SK-N-SH (cell line): ENCODE data around the gene PCNX2. TPM values are rescaled to one million over a fixed set of nuclear protein-coding genes. Genes with fewer than 3 reads are reported as not detected.

ENCODE experiments used
- CTCF ChIA-PET: fragments of 300-600, 350-600 bp; formaldehyde crosslinking; extraction: SDS; loops from one replicate; lab custom pipeline; 2021; lab: Yijun Ruan, JAX
- POLR2A ChIA-PET: fragments of 350-600 bp; sonication (Branson Sonifier 250); formaldehyde crosslinking; extraction: SDS; loops from one replicate; lab custom pipeline; 2020; ENCODE audit warnings: antibody characterized with exemption, inconsistent platforms; lab: Yijun Ruan, JAX
- DNase-seq: peaks from one replicate; pipeline ENCODE4 v3.0.0; 2012
- H2AFZ ChIP-seq: fragments of 200-600 bp; sonication (generic); 2 replicates; pipeline ENCODE4 v1.8.1; 2016; ENCODE audit warnings: antibody characterized with exemption, mild to moderate bottlenecking, low read depth
- H3F3A ChIP-seq: fragments of 200-600 bp; sonication (generic); replicated peaks from 2 replicates; pipeline ENCODE3; 2016; ENCODE audit warnings: antibody characterized with exemption, mild to moderate bottlenecking; ENCODE audit not compliant: insufficient read depth
- H3K27ac ChIP-seq, 2 experiments: fragments of 200-500 bp in 1 of 2; fragments of 200-600 bp in 1 of 2; sonication (Bioruptor generic) in 1 of 2; sonication (generic), shearing (Covaris generic) in 1 of 2; 2 replicates each; pipeline versions ENCODE4 v1.5.1 to v1.6.1; 2014 to 2016; ENCODE audit warnings: low read depth in 2 of 2, inconsistent platforms in 1 of 2, low read length in 1 of 2, mild to moderate bottlenecking in 1 of 2, mixed read lengths in 1 of 2
- H3K27me3 ChIP-seq: fragments of 200-600 bp; sonication (generic), shearing (Covaris generic); 2 replicates; pipeline ENCODE4 v1.6.1; 2016; ENCODE audit warnings: mixed run types; ENCODE audit not compliant: insufficient read depth
- H3K36me3 ChIP-seq, 2 experiments: fragments of 200-500 bp in 1 of 2; fragments of 200-600 bp in 1 of 2; sonication (Bioruptor generic) in 1 of 2; sonication (generic) in 1 of 2; replicated peaks in 1 of 2; 2 replicates each; pipeline versions ENCODE3 to v1.5.1; 2014 to 2016; ENCODE audit warnings: low read length in 1 of 2, mild to moderate bottlenecking in 1 of 2; ENCODE audit not compliant: insufficient read depth in 2 of 2, control insufficient read depth in 1 of 2
- H3K4me1 ChIP-seq, 2 experiments: fragments of 200-500 bp in 1 of 2; fragments of 200-600 bp in 1 of 2; sonication (Bioruptor generic) in 1 of 2; sonication (generic), shearing (Covaris generic) in 1 of 2; 2 replicates each; pipeline versions ENCODE4 v1.5.1 to v1.6.1; 2014 to 2016; ENCODE audit warnings: low read depth in 1 of 2, low read length in 1 of 2, mixed run types in 1 of 2; ENCODE audit not compliant: insufficient read depth in 2 of 2, control insufficient read depth in 1 of 2
- H3K4me2 ChIP-seq: fragments of 200-600 bp; sonication (generic), shearing (Covaris generic); 2 replicates; pipeline ENCODE4 v1.6.1; 2017; ENCODE audit warnings: mixed run types
- H3K4me3 ChIP-seq, 2 experiments: fragments of 200-500 bp in 1 of 2; fragments of 200-600 bp in 1 of 2; sonication (Bioruptor generic) in 1 of 2; sonication (generic), shearing (Covaris generic) in 1 of 2; 2 replicates each; pipeline versions ENCODE4 v1.5.1 to v1.8.1; 2014 to 2016; ENCODE audit warnings: low read depth in 2 of 2, inconsistent platforms in 1 of 2, low read length in 1 of 2, mild to moderate bottlenecking in 1 of 2, mixed read lengths in 1 of 2, moderate library complexity in 1 of 2
- H3K79me2 ChIP-seq: fragments of 200-600 bp; sonication (generic); 2 replicates; pipeline ENCODE4 v1.8.1; 2017; ENCODE audit warnings: mild to moderate bottlenecking; ENCODE audit not compliant: insufficient read depth
- H3K9ac ChIP-seq: fragments of 200-600 bp; sonication (generic); 2 replicates; pipeline ENCODE4 v1.6.1; 2017; ENCODE audit warnings: mixed run types
- H3K9me2 ChIP-seq: fragments of 200-600 bp; sonication (generic); 2 replicates; pipeline ENCODE4 v1.6.1; 2017; ENCODE audit warnings: mixed run types
- H3K9me3 ChIP-seq: fragments of 200-600 bp; sonication (generic); 2 replicates; pipeline ENCODE4 v1.6.1; 2017; ENCODE audit warnings: mixed run types, mild to moderate bottlenecking, moderate library complexity
- H4K20me1 ChIP-seq: fragments of 200-600 bp; sonication (generic); 2 replicates; pipeline ENCODE4 v1.6.1; 2017; ENCODE audit warnings: mild to moderate bottlenecking, mixed run types; ENCODE audit not compliant: insufficient read depth
- ELF1 ChIP-seq: IDR thresholded peaks from 2 replicates; pipeline ENCODE4 v1.4.0; 2012
- FOSL2 ChIP-seq: IDR thresholded peaks from 2 replicates; pipeline ENCODE4 v1.4.0; 2012; ENCODE audit warnings: low read depth, mild to moderate bottlenecking, moderate library complexity, borderline replicate concordance
- FOXJ3 ChIP-seq: sonication (generic); formaldehyde crosslinking; IDR thresholded peaks from 2 replicates; pipeline ENCODE4 v1.5.1; 2020; ENCODE audit warnings: mild to moderate bottlenecking, missing genetic modification reagents
- GABPA ChIP-seq: IDR thresholded peaks from 2 replicates; pipeline ENCODE4 v1.4.0; 2012; ENCODE audit warnings: low read depth, mild to moderate bottlenecking
- JUND ChIP-seq: IDR thresholded peaks from 2 replicates; pipeline ENCODE4 v1.4.0; 2012
- NFIC ChIP-seq: IDR thresholded peaks from 2 replicates; pipeline ENCODE4 v1.4.0; 2012; ENCODE audit warnings: borderline replicate concordance
- REST ChIP-seq: IDR thresholded peaks from 2 replicates; pipeline ENCODE4 v1.6.1; 2012; ENCODE audit warnings: mild to moderate bottlenecking, low read depth, low read length, moderate library complexity
- RFX5 ChIP-seq: IDR thresholded peaks from 2 replicates; pipeline ENCODE4 v1.6.1; 2012; ENCODE audit warnings: mild to moderate bottlenecking, improper control_type of control experiment, low read length
- RXRA ChIP-seq: IDR thresholded peaks from 2 replicates; pipeline ENCODE4 v1.4.0; 2012; ENCODE audit warnings: low read depth, mild to moderate bottlenecking, borderline replicate concordance
- SMC3 ChIP-seq: IDR thresholded peaks from 2 replicates; pipeline ENCODE4 v1.6.1; 2012; ENCODE audit warnings: low read depth, low read length, improper control_type of control experiment
- TAF1 ChIP-seq: IDR thresholded peaks from 2 replicates; pipeline ENCODE4 v1.6.1; 2012; ENCODE audit warnings: low read depth, mild to moderate bottlenecking, low read length, moderate library complexity, borderline replicate concordance
- TCF12 ChIP-seq: IDR thresholded peaks from 2 replicates; pipeline ENCODE4 v1.4.0; 2012
- TEAD4 ChIP-seq: IDR thresholded peaks from 2 replicates; pipeline ENCODE4 v1.4.0; 2012; ENCODE audit warnings: mild to moderate bottlenecking, borderline replicate concordance; ENCODE audit not compliant: insufficient read depth
- USF2 ChIP-seq: fragments of 150-350 bp; IDR thresholded peaks from 2 replicates; pipeline ENCODE4 v1.6.1; 2017; ENCODE audit warnings: antibody characterized with exemption, low read length, low read depth, borderline replicate concordance
- YY1 ChIP-seq: IDR thresholded peaks from 2 replicates; pipeline ENCODE4 v1.4.0; 2012; ENCODE audit warnings: low read depth, mild to moderate bottlenecking
- WGBS: methylation state at CpG from one replicate; pipeline ENCODE4 v1.1.6; 2017; ENCODE audit warnings: low lambda C conversion rate; 5-methylcytosine and 5-hydroxymethylcytosine counted together
- polyA plus RNA-seq, 3 experiments: library from polyadenylated mRNA; depleted of rRNA; stranded (reverse); fragments of >200 nt; gene quantifications; 2 replicates each; pipeline ENCODE4 v1.2.3, GENCODE V29; 2012
- TF ChIP-seq, protein P1 (sequence below): IDR thresholded peaks from 2 replicates; pipeline ENCODE4 v1.4.0; 2012; ENCODE audit warnings: low read depth, borderline replicate concordance
- TF ChIP-seq, protein P2 (sequence below): fragments of 200-600 bp; sonication (generic); IDR thresholded peaks from 2 replicates; pipeline ENCODE4 v1.6.1; 2017; ENCODE audit warnings: antibody characterized with exemption, mild to moderate bottlenecking, moderate library complexity
- TF ChIP-seq, protein P3 (sequence below): fragments of 150-350 bp; IDR thresholded peaks from 2 replicates; pipeline ENCODE4 v1.6.1; 2016; ENCODE audit warnings: mild to moderate bottlenecking, low read depth, low read length
- TF ChIP-seq, protein P4 (sequence below): IDR thresholded peaks from 2 replicates; pipeline ENCODE4 v1.4.0; 2012; ENCODE audit warnings: low read depth, borderline replicate concordance

PCNX2 gene
- polyA plus RNA-seq, 1 of the 3 experiments (the other 2 are of a cell fraction), result 10.6 TPM

DNA sequence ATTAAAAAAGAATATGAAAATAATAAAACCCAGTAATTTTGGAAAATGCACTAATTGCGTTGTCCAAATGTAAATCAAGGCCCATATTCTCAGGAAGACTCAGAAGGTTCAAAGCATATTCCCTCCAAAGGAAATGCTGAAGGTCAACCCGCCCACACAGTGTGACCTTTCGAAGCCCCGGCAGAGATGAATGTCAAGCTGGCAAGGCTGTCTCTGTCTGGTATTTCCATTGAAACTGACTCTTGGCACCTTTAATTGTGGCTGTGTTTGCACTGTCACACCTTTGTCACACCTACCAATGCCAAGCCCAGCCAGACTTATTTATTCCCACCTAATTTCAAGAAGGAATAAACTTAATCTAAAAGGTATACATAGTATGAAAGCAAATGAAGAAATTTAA, 262.6 kb downstream of the PCNX2 start:
- Histone ChIP-seq H3K79me2 (no peaks in the 10 kb centered on the region), H3K27ac (no peak overlapping the region), H3K4me2 (no peak overlapping the region), H3F3A (no peaks in the 10 kb centered on the region), H3K4me3 (no peak overlapping the region), H3K9ac (no peak overlapping the region), H2AFZ (no peak overlapping the region), H3K9me3 (no peaks in the 10 kb centered on the region), H3K9me2 (0 out of 2 replicates have a peak, but pooled peaks cover 5% of the 10 kb centered on the region), H3K36me3 (no peaks in the 10 kb centered on the region), H3K4me1 (no peaks in the 10 kb centered on the region; a peak in 2 of 4 replicates), H3K27me3 (no peaks in the 10 kb centered on the region), H4K20me1 (no peaks in the 10 kb centered on the region)
- POLR2A ChIA-PET, result no interaction called here
- DNase-seq, result no peak
- CTCF ChIA-PET, result no interaction called here
- WGBS, result 93% methylated on average over 4 of the region's 4 CpGs
- TF ChIP-seq GABPA (no peak), FOXJ3 (CRISPR knock-in tag) (no peak), RXRA (no peak), TCF12 (no peak), ELF1 (no peak), SMC3 (no peak), YY1 (no peak), REST (no peak), USF2 (no peak), NFIC (no peak), FOSL2 (no peak), RFX5 (no peak), TEAD4 (no peak), JUND (no peak), TAF1 (no peak)
- TF ChIP-seq, protein P1, sequence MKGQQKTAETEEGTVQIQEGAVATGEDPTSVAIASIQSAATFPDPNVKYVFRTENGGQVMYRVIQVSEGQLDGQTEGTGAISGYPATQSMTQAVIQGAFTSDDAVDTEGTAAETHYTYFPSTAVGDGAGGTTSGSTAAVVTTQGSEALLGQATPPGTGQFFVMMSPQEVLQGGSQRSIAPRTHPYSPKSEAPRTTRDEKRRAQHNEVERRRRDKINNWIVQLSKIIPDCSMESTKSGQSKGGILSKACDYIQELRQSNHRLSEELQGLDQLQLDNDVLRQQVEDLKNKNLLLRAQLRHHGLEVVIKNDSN, result no peak
- TF ChIP-seq, protein P2, sequence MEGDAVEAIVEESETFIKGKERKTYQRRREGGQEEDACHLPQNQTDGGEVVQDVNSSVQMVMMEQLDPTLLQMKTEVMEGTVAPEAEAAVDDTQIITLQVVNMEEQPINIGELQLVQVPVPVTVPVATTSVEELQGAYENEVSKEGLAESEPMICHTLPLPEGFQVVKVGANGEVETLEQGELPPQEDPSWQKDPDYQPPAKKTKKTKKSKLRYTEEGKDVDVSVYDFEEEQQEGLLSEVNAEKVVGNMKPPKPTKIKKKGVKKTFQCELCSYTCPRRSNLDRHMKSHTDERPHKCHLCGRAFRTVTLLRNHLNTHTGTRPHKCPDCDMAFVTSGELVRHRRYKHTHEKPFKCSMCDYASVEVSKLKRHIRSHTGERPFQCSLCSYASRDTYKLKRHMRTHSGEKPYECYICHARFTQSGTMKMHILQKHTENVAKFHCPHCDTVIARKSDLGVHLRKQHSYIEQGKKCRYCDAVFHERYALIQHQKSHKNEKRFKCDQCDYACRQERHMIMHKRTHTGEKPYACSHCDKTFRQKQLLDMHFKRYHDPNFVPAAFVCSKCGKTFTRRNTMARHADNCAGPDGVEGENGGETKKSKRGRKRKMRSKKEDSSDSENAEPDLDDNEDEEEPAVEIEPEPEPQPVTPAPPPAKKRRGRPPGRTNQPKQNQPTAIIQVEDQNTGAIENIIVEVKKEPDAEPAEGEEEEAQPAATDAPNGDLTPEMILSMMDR, result no peak
- TF ChIP-seq, protein P3, sequence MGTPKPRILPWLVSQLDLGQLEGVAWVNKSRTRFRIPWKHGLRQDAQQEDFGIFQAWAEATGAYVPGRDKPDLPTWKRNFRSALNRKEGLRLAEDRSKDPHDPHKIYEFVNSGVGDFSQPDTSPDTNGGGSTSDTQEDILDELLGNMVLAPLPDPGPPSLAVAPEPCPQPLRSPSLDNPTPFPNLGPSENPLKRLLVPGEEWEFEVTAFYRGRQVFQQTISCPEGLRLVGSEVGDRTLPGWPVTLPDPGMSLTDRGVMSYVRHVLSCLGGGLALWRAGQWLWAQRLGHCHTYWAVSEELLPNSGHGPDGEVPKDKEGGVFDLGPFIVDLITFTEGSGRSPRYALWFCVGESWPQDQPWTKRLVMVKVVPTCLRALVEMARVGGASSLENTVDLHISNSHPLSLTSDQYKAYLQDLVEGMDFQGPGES, result no peak
- TF ChIP-seq, protein P4, sequence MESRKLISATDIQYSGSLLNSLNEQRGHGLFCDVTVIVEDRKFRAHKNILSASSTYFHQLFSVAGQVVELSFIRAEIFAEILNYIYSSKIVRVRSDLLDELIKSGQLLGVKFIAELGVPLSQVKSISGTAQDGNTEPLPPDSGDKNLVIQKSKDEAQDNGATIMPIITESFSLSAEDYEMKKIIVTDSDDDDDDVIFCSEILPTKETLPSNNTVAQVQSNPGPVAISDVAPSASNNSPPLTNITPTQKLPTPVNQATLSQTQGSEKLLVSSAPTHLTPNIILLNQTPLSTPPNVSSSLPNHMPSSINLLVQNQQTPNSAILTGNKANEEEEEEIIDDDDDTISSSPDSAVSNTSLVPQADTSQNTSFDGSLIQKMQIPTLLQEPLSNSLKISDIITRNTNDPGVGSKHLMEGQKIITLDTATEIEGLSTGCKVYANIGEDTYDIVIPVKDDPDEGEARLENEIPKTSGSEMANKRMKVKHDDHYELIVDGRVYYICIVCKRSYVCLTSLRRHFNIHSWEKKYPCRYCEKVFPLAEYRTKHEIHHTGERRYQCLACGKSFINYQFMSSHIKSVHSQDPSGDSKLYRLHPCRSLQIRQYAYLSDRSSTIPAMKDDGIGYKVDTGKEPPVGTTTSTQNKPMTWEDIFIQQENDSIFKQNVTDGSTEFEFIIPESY, result no peak
